Measurements from ENCODE around the gene ZNF664.

ZNF664 gene

GRCh38 chr12:123997908-123998307 is 24.9 kb downstream of the ZNF664 start:
- Histone ChIP-seq H3K36me3 (ENCODE audit: insufficient read depth, low read length) (peaks cover 13% of the 10 kb centered on the region), H3K9me3 (ENCODE audit: low read length) (no peaks in the 10 kb centered on the region), H3K4me1 (ENCODE audit: insufficient read depth, low read length) (no peaks in the 10 kb centered on the region), H3K9ac (ENCODE audit: low read length) (no peak overlapping the region), H3K27me3 (ENCODE audit: control insufficient read depth in 1 of 2, insufficient read depth in 2 of 2, low read length in 2 of 2) (no peaks in the 10 kb centered on the region), H3K4me3 (ENCODE audit: low read depth in 1 of 2, low read length in 2 of 2) (no peak overlapping the region), H3K27ac (ENCODE audit: low read depth, low read length) (no peak overlapping the region)

GRCh38 chr12:123998344-123998990 is 25.5 kb downstream of the ZNF664 start:
- no peak overlapping the region for H3K27ac ChIP-seq (ENCODE audit: low read depth, low read length)
- no peaks in the 10 kb centered on the region for H3K27me3 ChIP-seq (ENCODE audit: control insufficient read depth in 1 of 2, insufficient read depth in 2 of 2, low read length in 2 of 2)
- H3K36me3 ChIP-seq (ENCODE audit: insufficient read depth, low read length), result peaks cover 13% of the 10 kb centered on the region
- no peak overlapping the region for H3K4me3 ChIP-seq (ENCODE audit: low read depth in 1 of 2, low read length in 2 of 2)
- H3K9ac ChIP-seq (ENCODE audit: low read length), result no peak overlapping the region
- no peaks in the 10 kb centered on the region for H3K9me3 ChIP-seq (ENCODE audit: low read length)
- H3K4me1 ChIP-seq (ENCODE audit: insufficient read depth, low read length), result no peaks in the 10 kb centered on the region

DNA sequence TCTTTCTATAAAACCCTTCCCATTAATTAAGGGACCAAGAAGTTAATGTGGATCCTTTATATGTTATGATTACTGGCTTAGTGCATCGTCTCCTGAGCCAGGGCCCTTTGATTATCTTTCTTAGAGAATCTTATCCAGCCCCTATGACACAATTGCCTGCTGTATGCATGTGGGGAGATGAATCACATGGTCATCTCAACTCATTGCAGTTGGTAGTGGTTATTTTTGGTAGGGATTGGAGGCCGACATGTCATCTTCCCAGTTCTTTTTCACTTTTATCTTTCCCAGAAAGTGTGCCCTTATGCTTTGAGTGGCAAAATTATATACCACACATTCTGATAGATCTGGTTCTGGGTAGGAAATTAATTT is 26.0 kb downstream of the ZNF664 start:
- Histone ChIP-seq H3K9ac (ENCODE audit: low read length) (no peak overlapping the region), H3K27ac (ENCODE audit: low read depth, low read length) (no peak overlapping the region), H3K4me3 (ENCODE audit: low read depth in 1 of 2, low read length in 2 of 2) (no peak overlapping the region), H3K27me3 (ENCODE audit: control insufficient read depth in 1 of 2, insufficient read depth in 2 of 2, low read length in 2 of 2) (no peaks in the 10 kb centered on the region), H3K36me3 (ENCODE audit: insufficient read depth, low read length) (peaks cover 16% of the 10 kb centered on the region), H3K9me3 (ENCODE audit: low read length) (no peaks in the 10 kb centered on the region), H3K4me1 (ENCODE audit: insufficient read depth, low read length) (no peaks in the 10 kb centered on the region)

DNA sequence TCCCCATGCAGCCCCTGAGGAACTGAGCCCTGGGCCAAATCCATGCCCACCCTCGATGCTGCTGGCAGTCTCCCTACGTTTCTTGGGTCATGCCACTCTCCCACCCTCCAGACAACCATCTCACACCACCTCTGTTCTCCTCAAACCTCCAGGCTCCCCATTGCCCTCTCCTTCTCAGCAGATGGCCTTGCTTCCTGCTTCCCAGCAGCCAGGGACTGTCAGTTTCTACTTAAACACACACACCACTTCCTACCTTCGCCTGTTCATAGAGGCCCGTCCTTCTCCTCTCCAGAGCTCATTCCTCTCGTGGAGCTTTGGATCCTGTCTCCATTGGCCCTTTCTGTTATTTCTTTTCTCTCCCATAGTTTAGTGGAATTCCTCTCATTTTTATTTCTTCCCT is 27.1 kb downstream of the ZNF664 start:
- Histone ChIP-seq H3K9ac (ENCODE audit: low read length) (no peak overlapping the region), H3K9me3 (ENCODE audit: low read length) (no peaks in the 10 kb centered on the region), H3K27ac (ENCODE audit: low read depth, low read length) (no peak overlapping the region), H3K4me3 (ENCODE audit: low read depth in 1 of 2, low read length in 2 of 2) (no peak overlapping the region), H3K36me3 (ENCODE audit: insufficient read depth, low read length) (peaks cover 17% of the 10 kb centered on the region), H3K27me3 (ENCODE audit: control insufficient read depth in 1 of 2, insufficient read depth in 2 of 2, low read length in 2 of 2) (no peaks in the 10 kb centered on the region), H3K4me1 (ENCODE audit: insufficient read depth, low read length) (no peaks in the 10 kb centered on the region)

GRCh38 chr12:124001343-124001742 is 28.3 kb downstream of the ZNF664 start:
- Histone ChIP-seq H3K27ac (ENCODE audit: low read depth, low read length) (no peak overlapping the region), H3K9ac (ENCODE audit: low read length) (no peak overlapping the region), H3K9me3 (ENCODE audit: low read length) (no peaks in the 10 kb centered on the region), H3K4me3 (ENCODE audit: low read depth in 1 of 2, low read length in 2 of 2) (no peak overlapping the region), H3K27me3 (ENCODE audit: control insufficient read depth in 1 of 2, insufficient read depth in 2 of 2, low read length in 2 of 2) (no peaks in the 10 kb centered on the region), H3K4me1 (ENCODE audit: insufficient read depth, low read length) (no peaks in the 10 kb centered on the region), H3K36me3 (ENCODE audit: insufficient read depth, low read length) (peaks cover 20% of the 10 kb centered on the region)

- Histone ChIP-seq H3K4me3 (ENCODE audit: low read depth in 1 of 2, low read length in 2 of 2) (no peak overlapping the region), H3K4me1 (ENCODE audit: insufficient read depth, low read length) (no peaks in the 10 kb centered on the region), H3K27me3 (ENCODE audit: control insufficient read depth in 1 of 2, insufficient read depth in 2 of 2, low read length in 2 of 2) (no peaks in the 10 kb centered on the region), H3K9ac (ENCODE audit: low read length) (no peak overlapping the region), H3K9me3 (ENCODE audit: low read length) (no peaks in the 10 kb centered on the region), H3K36me3 (ENCODE audit: insufficient read depth, low read length) (peaks cover 21% of the 10 kb centered on the region), H3K27ac (ENCODE audit: low read depth, low read length) (no peak overlapping the region)
Measured at GRCh38 chr12:124002021-124002644, 29.1 kb downstream of the ZNF664 start.

- no peaks in the 10 kb centered on the region for H3K4me1 ChIP-seq (ENCODE audit: insufficient read depth, low read length)
- H3K9ac ChIP-seq (ENCODE audit: low read length), result no peak overlapping the region
- H3K4me3 ChIP-seq (ENCODE audit: low read depth in 1 of 2, low read length in 2 of 2), result no peak overlapping the region
- no peaks in the 10 kb centered on the region for H3K27me3 ChIP-seq (ENCODE audit: control insufficient read depth in 1 of 2, insufficient read depth in 2 of 2, low read length in 2 of 2)
- peaks cover 24% of the 10 kb centered on the region for H3K36me3 ChIP-seq (ENCODE audit: insufficient read depth, low read length)
- no peaks in the 10 kb centered on the region for H3K9me3 ChIP-seq (ENCODE audit: low read length)
- H3K27ac ChIP-seq (ENCODE audit: low read depth, low read length), result no peak overlapping the region
Measured at GRCh38 chr12:124002654-124003053, 29.6 kb downstream of the ZNF664 start.

GRCh38 chr12:124004233-124004875 is 31.3 kb downstream of the ZNF664 start:
- H3K9ac ChIP-seq (ENCODE audit: low read length), result no peak overlapping the region
- H3K27ac ChIP-seq (ENCODE audit: low read depth, low read length), result no peak overlapping the region
- H3K36me3 ChIP-seq (ENCODE audit: insufficient read depth, low read length), result peaks cover 18% of the 10 kb centered on the region
- H3K4me1 ChIP-seq (ENCODE audit: insufficient read depth, low read length), result no peaks in the 10 kb centered on the region
- H3K9me3 ChIP-seq (ENCODE audit: low read length), result no peaks in the 10 kb centered on the region
- no peaks in the 10 kb centered on the region for H3K27me3 ChIP-seq (ENCODE audit: control insufficient read depth in 1 of 2, insufficient read depth in 2 of 2, low read length in 2 of 2)
- no peak overlapping the region for H3K4me3 ChIP-seq (ENCODE audit: low read depth in 1 of 2, low read length in 2 of 2)

DNA sequence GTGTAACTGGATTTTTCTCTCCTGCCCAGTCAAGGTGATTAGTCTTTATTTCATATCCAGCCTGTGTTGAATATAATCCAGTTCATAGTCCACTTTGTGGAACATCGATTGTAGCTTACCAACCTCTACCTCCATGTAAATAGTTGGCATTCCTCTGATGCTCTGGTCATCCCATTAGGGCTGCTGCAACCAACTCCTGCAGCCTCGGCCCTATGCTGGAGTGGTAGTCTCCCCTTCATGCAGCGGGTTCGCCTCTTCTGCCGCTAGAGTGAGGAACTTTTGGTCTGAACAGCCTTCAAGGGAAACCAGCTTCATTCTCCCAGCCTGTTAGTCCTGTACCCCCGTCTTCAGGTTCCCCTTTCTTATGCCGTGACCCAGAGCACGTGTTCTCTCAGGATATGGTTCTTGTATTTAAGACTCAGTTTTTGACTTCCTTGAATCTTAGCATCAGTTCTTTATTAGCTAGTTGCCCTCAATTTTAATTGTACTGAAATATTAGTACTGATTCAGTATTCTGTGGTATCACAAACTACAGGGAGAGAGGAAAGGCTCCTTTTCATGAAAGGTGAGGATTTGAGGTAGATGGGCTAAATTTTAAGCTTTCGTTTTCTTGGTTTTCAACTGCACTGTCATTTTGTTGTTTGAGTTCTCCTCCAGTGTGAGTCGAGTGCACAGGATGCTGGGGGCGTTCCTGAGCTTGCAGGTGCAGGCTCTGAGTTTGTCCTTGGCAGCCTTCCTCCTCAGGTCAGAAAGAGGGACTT is 33.2 kb downstream of the ZNF664 start:
- Histone ChIP-seq H3K4me3 (ENCODE audit: low read depth in 1 of 2, low read length in 2 of 2) (no peak overlapping the region), H3K27ac (ENCODE audit: low read depth, low read length) (no peak overlapping the region), H3K27me3 (ENCODE audit: control insufficient read depth in 1 of 2, insufficient read depth in 2 of 2, low read length in 2 of 2) (no peaks in the 10 kb centered on the region), H3K9me3 (ENCODE audit: low read length) (no peaks in the 10 kb centered on the region), H3K4me1 (ENCODE audit: insufficient read depth, low read length) (no peaks in the 10 kb centered on the region), H3K9ac (ENCODE audit: low read length) (no peak overlapping the region), H3K36me3 (ENCODE audit: insufficient read depth, low read length) (peaks cover 20% of the 10 kb centered on the region)

DNA sequence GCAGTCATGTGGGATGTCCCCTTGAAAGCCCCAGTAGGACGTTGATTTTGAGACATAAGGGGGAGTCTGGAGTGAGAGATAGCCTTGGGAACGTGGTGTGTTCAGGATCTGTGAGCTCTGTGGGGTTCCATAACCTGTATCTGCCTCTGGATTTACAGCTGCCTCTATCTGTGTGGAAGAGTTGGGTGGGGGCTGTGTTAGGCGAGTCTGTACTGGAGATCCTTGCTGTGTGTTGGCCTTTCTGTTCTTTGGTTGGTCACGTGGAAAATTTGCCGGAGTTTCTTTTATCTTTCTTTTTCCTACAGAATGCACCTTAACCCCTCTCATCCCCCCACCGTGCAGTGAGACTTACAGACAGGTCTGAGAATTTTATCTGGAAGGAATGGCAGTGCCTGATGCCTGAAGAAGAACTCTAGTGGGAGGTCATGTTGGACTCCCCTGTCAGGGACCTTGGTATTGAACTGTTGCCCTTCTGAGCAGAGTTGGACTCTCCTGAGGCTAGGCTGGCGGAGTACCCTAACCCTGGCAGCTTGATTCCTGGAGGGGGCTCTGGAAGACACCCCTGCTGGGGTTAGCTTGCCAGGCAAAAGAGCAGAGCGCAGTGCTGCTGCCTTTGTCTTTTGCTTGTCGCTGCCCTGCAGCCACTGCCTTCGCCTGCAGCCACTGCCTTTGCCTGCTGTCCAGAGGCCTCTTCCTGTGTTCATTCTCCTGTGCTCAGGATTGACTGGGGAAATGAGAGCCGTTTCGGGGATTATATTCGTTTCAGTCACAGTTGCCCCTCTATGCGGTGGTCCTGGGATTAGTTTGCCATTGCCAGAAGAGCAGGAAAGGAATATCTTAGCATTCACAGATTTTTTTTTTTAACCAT is 34.1 kb downstream of the ZNF664 start:
- Histone ChIP-seq H3K36me3 (ENCODE audit: insufficient read depth, low read length) (peaks cover 24% of the 10 kb centered on the region), H3K9me3 (ENCODE audit: low read length) (no peaks in the 10 kb centered on the region), H3K9ac (ENCODE audit: low read length) (no peak overlapping the region), H3K27me3 (ENCODE audit: control insufficient read depth in 1 of 2, insufficient read depth in 2 of 2, low read length in 2 of 2) (no peaks in the 10 kb centered on the region), H3K4me1 (ENCODE audit: insufficient read depth, low read length) (no peaks in the 10 kb centered on the region), H3K27ac (ENCODE audit: low read depth, low read length) (no peak overlapping the region), H3K4me3 (ENCODE audit: low read depth in 1 of 2, low read length in 2 of 2) (no peak overlapping the region)

Data from muscle layer of colon (tissue), 2 donors.